ENCODE measurements around the gene PDGFRB. TPM values are rescaled to one million over a fixed set of nuclear protein-coding genes. Genes with fewer than 3 reads are reported as not detected.

The PDGFRB gene
- total RNA-seq, 1 donor from 2014 or later: 89.3 TPM

GRCh38 chr5:150135557-150136304 lies 19.9 kb downstream of the PDGFRB start:
- ATAC-seq (no peak), DNase-seq (no peak)
- intact Hi-C loops (cut with DNase I): no loop called here

GRCh38 chr5:150134198-150134588 lies 21.5 kb downstream of the PDGFRB start:
- intact Hi-C loops (cut with DNase I): no loop called here
- Histone ChIP-seq H3K4me1 (peaks cover 50% of the 10 kb centered on the region), H3K9me3 (no peaks in the 10 kb centered on the region), H3K36me3 (peaks cover 24% of the 10 kb centered on the region), H3K27ac (no peak overlapping the region), H3K4me3 (no peak overlapping the region), H3K27me3 (ENCODE audit: low read depth) (no peaks in the 10 kb centered on the region)
- ATAC-seq: no peak
- TF ChIP-seq CTCF (IDR thresholded peaks at IDR 0.05): no peak
- DNase-seq: no peak

More at GRCh38 chr5:150135557-150136304, 19.9 kb downstream of the PDGFRB start:
- no peaks in the 10 kb centered on the region for H3K27me3 ChIP-seq (ENCODE audit: low read depth)
- no peak overlapping the region for H3K4me3 ChIP-seq
- H3K36me3 ChIP-seq: peaks cover 10% of the 10 kb centered on the region
- H3K4me1 ChIP-seq: peaks cover 53% of the 10 kb centered on the region
- peak overlapping the region; percentile 73 for H3K27ac ChIP-seq
- no peak for TF ChIP-seq CTCF (IDR thresholded peaks at IDR 0.05)
- no peaks in the 10 kb centered on the region for H3K9me3 ChIP-seq

GRCh38 chr5:150133581-150134197 lies 22.0 kb downstream of the PDGFRB start:
- no peaks in the 10 kb centered on the region for H3K9me3 ChIP-seq
- intact Hi-C loops (cut with DNase I): no loop called here
- no peak overlapping the region for H3K27ac ChIP-seq
- H3K36me3 ChIP-seq: peaks cover 29% of the 10 kb centered on the region
- DNase-seq (no peak), ATAC-seq (no peak)
- TF ChIP-seq CTCF (IDR thresholded peaks at IDR 0.05): no peak
- H3K4me3 ChIP-seq: no peak overlapping the region
- H3K27me3 ChIP-seq (ENCODE audit: low read depth): no peaks in the 10 kb centered on the region
- H3K4me1 ChIP-seq: peaks cover 45% of the 10 kb centered on the region

GRCh38 chr5:150132740-150133139 lies 22.9 kb downstream of the PDGFRB start:
- intact Hi-C loops (cut with DNase I): no loop called here
- H3K36me3 ChIP-seq: peaks cover 33% of the 10 kb centered on the region
- no peaks in the 10 kb centered on the region for H3K27me3 ChIP-seq (ENCODE audit: low read depth)
- H3K4me3 ChIP-seq: no peak overlapping the region
- DNase-seq (no peak), ATAC-seq (no peak)
- H3K9me3 ChIP-seq: no peaks in the 10 kb centered on the region
- TF ChIP-seq CTCF (IDR thresholded peaks at IDR 0.05): no peak
- H3K27ac ChIP-seq: no peak overlapping the region
- peaks cover 36% of the 10 kb centered on the region for H3K4me1 ChIP-seq

GRCh38 chr5:150131978-150132694 lies 23.5 kb downstream of the PDGFRB start:
- intact Hi-C loops (cut with DNase I): no loop called here
- DNase-seq: no peak
- Histone ChIP-seq H3K9me3 (no peaks in the 10 kb centered on the region), H3K4me3 (no peak overlapping the region), H3K27ac (peak overlapping the region; percentile 41), H3K36me3 (peaks cover 38% of the 10 kb centered on the region), H3K4me1 (peaks cover 31% of the 10 kb centered on the region), H3K27me3 (ENCODE audit: low read depth) (no peaks in the 10 kb centered on the region)
- no peak for TF ChIP-seq CTCF (IDR thresholded peaks at IDR 0.05)
- ATAC-seq: no peak
